ENCODE measurements around the gene TRERF1. TPM values are rescaled to one million over a fixed set of nuclear protein-coding genes. Genes with fewer than 3 reads are reported as not detected.

The TRERF1 gene
- total RNA-seq, 6 experiments from 2014 or later, result 0.29 to 1.2 (median 0.60) TPM

DNA sequence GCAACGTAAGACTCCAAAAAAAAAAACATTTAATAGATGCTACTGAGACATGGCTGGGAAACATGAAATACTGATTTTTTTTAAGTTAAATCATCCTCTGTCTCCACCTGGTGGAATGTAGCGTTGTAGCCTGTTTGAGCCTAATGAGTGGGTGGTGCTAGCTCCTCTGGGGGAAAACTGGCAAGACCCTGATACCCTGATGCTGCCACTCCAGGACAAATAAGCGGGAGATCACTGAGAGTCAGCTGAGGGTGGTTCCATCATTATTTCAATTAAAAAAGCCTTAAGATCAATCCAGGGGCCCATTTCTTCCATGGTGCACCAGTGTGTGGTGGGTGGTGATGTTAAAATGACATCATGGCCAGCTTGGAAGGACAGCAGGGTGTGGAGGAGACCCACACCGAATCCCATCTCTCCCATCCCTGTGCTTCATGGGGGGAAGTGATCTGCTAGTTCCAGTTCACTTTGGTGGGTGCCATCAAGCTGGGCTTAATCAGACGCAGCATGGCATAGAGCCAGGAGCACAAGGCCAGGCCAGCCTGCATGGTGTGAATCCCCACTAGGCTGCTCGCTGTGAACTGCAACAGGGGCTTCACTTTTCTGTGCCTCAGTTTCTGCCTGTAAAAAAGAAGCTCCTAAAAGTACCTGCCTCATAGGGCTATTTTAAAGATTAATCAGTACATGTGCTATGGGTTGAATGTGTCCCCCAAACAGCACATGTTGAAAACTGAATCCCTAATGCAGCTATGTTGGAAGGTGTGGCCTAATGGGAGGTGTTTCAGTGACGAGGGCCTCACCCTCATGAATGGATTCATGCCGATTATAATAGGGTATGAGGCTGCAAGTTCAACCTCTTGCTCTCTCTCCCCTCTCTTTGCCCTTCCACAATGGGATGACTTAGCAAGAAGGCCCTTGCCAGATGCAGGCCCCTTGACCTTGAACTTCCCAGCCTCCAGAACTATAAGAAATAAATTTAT lies 221.1 kb downstream of the TRERF1 start:
- TF ChIP-seq, protein P1, sequence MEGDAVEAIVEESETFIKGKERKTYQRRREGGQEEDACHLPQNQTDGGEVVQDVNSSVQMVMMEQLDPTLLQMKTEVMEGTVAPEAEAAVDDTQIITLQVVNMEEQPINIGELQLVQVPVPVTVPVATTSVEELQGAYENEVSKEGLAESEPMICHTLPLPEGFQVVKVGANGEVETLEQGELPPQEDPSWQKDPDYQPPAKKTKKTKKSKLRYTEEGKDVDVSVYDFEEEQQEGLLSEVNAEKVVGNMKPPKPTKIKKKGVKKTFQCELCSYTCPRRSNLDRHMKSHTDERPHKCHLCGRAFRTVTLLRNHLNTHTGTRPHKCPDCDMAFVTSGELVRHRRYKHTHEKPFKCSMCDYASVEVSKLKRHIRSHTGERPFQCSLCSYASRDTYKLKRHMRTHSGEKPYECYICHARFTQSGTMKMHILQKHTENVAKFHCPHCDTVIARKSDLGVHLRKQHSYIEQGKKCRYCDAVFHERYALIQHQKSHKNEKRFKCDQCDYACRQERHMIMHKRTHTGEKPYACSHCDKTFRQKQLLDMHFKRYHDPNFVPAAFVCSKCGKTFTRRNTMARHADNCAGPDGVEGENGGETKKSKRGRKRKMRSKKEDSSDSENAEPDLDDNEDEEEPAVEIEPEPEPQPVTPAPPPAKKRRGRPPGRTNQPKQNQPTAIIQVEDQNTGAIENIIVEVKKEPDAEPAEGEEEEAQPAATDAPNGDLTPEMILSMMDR (IDR thresholded peaks at IDR 0.05), result peak; percentile 25 to 35 (median 28)
- TF ChIP-seq POLR2A (IDR thresholded peaks at IDR 0.05), result no peak
- Histone ChIP-seq H3K36me3 (no peaks in the 10 kb centered on the region), H3K4me3 (no peak overlapping the region), H3K27me3 (no peaks in the 10 kb centered on the region), H3K9me3 (no peaks in the 10 kb centered on the region), H3K4me1 (peaks cover 0 to 9% (median 0%) of the 10 kb centered on the region in 4 donors), H3K27ac (no peak overlapping the region)
- 57% methylated on average over 7 of the region's 8 CpGs for WGBS (ENCODE audit: insufficient coverage, low coverage, low lambda C conversion rate, missing lambda C conversion rate)
- ATAC-seq, result peak in 1 of 4 donors; percentile 31
- DNase-seq, result no peak
- intact Hi-C loops (cut with DNase I), result no loop called here

DNA sequence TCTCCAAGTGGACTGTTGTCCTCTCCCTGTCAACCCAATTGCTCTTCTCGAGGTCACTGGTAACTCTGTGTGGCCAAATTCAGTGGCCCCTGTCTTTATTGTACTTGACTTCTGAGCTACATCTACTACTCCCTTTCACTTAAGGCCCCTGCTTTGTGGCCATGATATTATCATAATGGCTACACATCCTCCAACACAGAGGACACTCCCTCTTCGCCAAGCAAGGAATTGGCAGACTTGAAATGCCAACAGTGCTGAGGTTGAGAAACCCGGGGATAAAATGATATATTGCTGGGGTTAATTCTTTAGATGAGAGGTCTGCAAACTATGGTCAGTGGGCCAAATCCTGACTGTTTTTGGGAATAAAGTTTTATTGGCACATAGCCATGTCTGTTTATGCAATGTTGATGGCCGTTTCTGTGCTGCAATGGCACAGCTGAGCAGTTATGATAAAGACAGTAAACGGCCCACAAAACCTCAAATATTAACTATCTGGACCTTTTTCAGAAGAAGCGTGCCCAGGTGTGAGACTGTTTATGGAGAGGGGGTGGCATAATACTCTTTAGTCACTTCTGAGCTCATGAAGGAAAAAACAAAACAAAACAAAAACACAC lies 222.1 kb downstream of the TRERF1 start:
- Histone ChIP-seq H3K9me3 (no peaks in the 10 kb centered on the region), H3K4me1 (peaks cover 0 to 9% (median 0%) of the 10 kb centered on the region in 4 donors), H3K27me3 (no peaks in the 10 kb centered on the region), H3K36me3 (no peaks in the 10 kb centered on the region), H3K4me3 (no peak overlapping the region), H3K27ac (no peak overlapping the region)
- TF ChIP-seq, protein P1 (IDR thresholded peaks at IDR 0.05), result no peak
- TF ChIP-seq POLR2A (IDR thresholded peaks at IDR 0.05), result no peak
- ATAC-seq (no peak), DNase-seq (no peak)
- WGBS (ENCODE audit: insufficient coverage, low coverage, low lambda C conversion rate, missing lambda C conversion rate), result 55% methylated on average over 6 of the region's 6 CpGs
- intact Hi-C loops (cut with DNase I), result loop anchor here in 1 of 2 donors (10.0 kb wide), 1 partner anchor 65 kb away; no protein-coding TSS in a partner anchor

DNA sequence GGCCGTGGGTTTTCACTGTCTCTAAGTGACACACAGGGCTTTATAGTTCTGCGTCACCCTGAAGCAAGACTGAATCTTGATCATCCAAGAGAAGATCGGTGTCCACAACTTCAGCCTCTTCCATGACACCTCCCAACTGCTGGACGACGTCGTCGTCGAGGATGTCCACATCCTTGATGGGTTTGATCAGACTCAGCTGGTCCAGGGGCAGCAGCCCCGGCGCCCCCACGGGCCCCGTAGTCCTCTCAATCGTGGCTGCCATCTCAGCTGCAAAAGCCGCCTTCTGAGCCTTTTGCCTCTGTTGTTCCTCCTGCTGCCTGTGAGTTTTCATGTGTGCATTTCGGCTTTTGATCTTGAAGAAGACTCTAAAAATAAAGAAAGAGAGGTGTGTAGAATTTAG lies 223.4 kb downstream of the TRERF1 start:
- H3K4me3 ChIP-seq, result no peak overlapping the region
- peaks cover 0 to 9% (median 0%) of the 10 kb centered on the region in 4 donors for H3K4me1 ChIP-seq
- no peak for TF ChIP-seq POLR2A (IDR thresholded peaks at IDR 0.05)
- TF ChIP-seq, protein P1 (IDR thresholded peaks at IDR 0.05), result no peak
- DNase-seq (no peak), ATAC-seq (no peak)
- H3K27ac ChIP-seq, result no peak overlapping the region
- H3K36me3 ChIP-seq, result no peaks in the 10 kb centered on the region
- WGBS (ENCODE audit: insufficient coverage, low coverage, low lambda C conversion rate, missing lambda C conversion rate), result 96% methylated on average over 14 of the region's 15 CpGs
- intact Hi-C loops (cut with DNase I), result loop anchor here in 1 of 2 donors (10.0 kb wide), 1 partner anchor 64 kb away; no protein-coding TSS in a partner anchor
- H3K9me3 ChIP-seq, result no peaks in the 10 kb centered on the region
- no peaks in the 10 kb centered on the region for H3K27me3 ChIP-seq

DNA sequence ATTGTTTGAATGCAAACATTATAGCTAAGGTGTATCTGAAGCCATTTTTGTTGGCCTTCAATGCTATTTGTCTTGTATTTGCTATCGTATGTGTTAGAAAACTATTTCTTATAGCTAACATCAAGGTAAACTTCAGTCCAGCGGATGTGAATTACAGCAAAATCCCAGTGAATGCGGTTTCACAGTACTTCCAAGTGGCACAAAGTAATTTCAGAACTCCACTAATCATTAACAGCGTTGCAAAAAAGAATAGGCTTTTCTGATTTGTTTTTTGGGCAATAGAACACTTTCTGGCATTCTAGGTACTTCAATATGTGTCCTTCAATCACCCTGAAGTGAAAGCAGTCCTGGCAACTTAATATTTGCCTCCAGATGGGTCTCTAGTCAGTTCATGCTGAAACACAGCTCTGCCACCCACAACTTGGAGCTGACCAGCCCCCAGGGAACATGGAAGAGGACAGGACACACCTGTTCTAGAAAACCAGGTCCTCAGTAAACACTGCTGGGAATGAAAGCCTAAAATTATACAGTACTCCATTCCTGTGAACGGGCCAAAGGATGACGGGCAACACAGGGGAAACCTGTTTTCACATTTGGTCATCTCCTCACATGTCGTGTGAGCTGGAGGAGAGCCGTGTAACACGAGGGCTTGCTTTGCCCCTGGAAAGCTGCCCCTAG lies 224.4 kb downstream of the TRERF1 start:
- Histone ChIP-seq H3K27ac (no peak overlapping the region), H3K9me3 (no peaks in the 10 kb centered on the region), H3K4me1 (peaks cover 0 to 9% (median 0%) of the 10 kb centered on the region in 4 donors), H3K27me3 (no peaks in the 10 kb centered on the region), H3K4me3 (no peak overlapping the region), H3K36me3 (no peaks in the 10 kb centered on the region)
- DNase-seq (no peak), ATAC-seq (peak; percentile 33 to 67 (median 62))
- TF ChIP-seq, protein P1 (IDR thresholded peaks at IDR 0.05), result no peak
- TF ChIP-seq POLR2A (IDR thresholded peaks at IDR 0.05), result no peak
- WGBS (ENCODE audit: insufficient coverage, low coverage, low lambda C conversion rate, missing lambda C conversion rate), result 43% methylated on average over 6 of the region's 9 CpGs
- intact Hi-C loops (cut with DNase I), result loop anchor here in 1 of 2 donors (10.0 kb wide), 1 partner anchor 63 kb away; no protein-coding TSS in a partner anchor
